ENCODE data around the gene SPATA22.

Gene SPATA22

DNA sequence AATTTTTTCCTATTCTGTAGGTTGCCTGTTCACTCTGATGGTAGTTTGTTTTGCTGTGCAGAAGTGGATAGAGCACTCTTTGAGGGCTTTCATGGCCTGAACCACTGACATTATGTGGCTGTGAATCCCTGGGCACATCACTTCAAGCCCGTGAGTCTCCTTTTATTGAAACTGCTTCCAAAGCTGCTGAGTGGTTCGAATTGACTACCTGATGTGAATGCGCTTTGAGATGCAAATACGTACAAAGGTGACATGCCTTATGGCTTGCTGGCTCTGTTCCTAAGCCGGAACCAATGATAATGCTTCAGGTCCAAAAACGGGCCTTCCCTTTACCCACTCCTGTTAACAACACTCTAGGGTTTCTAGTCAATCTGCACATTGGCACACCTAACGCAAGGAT, 38.5 kb upstream of the SPATA22 start:
- TF ChIP-seq, protein P1, sequence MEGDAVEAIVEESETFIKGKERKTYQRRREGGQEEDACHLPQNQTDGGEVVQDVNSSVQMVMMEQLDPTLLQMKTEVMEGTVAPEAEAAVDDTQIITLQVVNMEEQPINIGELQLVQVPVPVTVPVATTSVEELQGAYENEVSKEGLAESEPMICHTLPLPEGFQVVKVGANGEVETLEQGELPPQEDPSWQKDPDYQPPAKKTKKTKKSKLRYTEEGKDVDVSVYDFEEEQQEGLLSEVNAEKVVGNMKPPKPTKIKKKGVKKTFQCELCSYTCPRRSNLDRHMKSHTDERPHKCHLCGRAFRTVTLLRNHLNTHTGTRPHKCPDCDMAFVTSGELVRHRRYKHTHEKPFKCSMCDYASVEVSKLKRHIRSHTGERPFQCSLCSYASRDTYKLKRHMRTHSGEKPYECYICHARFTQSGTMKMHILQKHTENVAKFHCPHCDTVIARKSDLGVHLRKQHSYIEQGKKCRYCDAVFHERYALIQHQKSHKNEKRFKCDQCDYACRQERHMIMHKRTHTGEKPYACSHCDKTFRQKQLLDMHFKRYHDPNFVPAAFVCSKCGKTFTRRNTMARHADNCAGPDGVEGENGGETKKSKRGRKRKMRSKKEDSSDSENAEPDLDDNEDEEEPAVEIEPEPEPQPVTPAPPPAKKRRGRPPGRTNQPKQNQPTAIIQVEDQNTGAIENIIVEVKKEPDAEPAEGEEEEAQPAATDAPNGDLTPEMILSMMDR (conservative IDR thresholded peaks at IDR 0.05; ENCODE audit: low read depth): no peak
- H3K27ac ChIP-seq: no peak overlapping the region
- ChIA-PET POLR2A (ENCODE audit: low non-redundant PET) (no interaction called here), CTCF (no interaction called here)
- no peak for DNase-seq (ENCODE audit: low spot score)

DNA sequence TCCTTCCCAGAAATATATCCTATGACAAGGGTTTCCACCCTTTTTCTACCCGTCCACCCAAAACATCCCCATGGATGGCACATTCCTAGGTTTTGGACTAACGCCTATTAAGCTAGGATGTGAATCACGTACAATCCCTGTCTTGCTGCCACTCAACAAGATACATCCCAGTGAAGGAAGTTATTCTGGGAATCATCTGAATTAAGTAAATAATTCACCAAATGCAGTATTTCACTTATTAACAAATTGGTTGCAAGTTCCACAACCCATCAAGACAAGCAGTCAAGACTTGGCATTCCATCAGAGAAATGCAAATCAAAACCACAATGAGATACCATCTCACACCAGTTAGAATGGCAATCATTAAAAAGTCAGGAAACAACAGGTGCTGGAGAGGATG, 36.2 kb upstream of the SPATA22 start:
- POLR2A ChIA-PET (ENCODE audit: low non-redundant PET): no interaction called here
- no peak for DNase-seq (ENCODE audit: low spot score)
- H3K27ac ChIP-seq: no peak overlapping the region
- TF ChIP-seq, protein P1 (conservative IDR thresholded peaks at IDR 0.05; ENCODE audit: low read depth): no peak
- CTCF ChIA-PET: no interaction called here

GRCh38 chr17:3507071-3507470, 35.5 kb upstream of the SPATA22 start:
- POLR2A ChIA-PET (ENCODE audit: low non-redundant PET): no interaction called here
- H3K27ac ChIP-seq: no peak overlapping the region
- CTCF ChIA-PET: no interaction called here
- no peak for DNase-seq (ENCODE audit: low spot score)
- TF ChIP-seq, protein P1 (conservative IDR thresholded peaks at IDR 0.05; ENCODE audit: low read depth): no peak

- ChIA-PET POLR2A (ENCODE audit: low non-redundant PET) (no interaction called here), CTCF (no interaction called here)
- no peak overlapping the region for H3K27ac ChIP-seq
- DNase-seq (ENCODE audit: low spot score): no peak
- TF ChIP-seq, protein P1 (conservative IDR thresholded peaks at IDR 0.05; ENCODE audit: low read depth): no peak
These were observed 34.4 kb upstream of the SPATA22 start for GRCh38 chr17:3506054-3506453.

GRCh38 chr17:3505008-3505407, 33.4 kb upstream of the SPATA22 start:
- TF ChIP-seq, protein P1 (conservative IDR thresholded peaks at IDR 0.05; ENCODE audit: low read depth): no peak
- no peak for DNase-seq (ENCODE audit: low spot score)
- ChIA-PET POLR2A (ENCODE audit: low non-redundant PET) (no interaction called here), CTCF (interaction anchor here (0.7 kb wide), 1 partner anchor 143 kb away, joined by 3 read pairs; no protein-coding TSS in a partner anchor)
- H3K27ac ChIP-seq: no peak overlapping the region

DNA sequence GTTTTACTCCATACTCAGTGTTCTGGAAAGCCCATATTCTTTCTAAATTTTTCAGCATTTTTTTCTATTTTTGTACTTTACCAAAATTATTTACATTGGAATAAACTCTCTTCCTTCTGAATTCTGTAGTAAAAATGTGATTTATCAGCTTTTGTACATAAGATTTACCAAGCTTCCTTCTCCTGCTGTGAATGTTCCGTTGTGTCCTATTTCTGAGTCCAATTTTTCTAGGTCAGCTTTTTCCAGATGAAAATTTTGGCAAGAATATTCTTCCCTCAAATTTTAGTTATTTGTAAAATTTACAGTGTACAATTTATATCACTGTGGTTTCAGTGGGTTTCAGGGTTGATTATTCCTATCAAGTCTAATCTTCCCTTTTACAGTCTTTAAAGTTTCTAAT, 31.7 kb upstream of the SPATA22 start:
- no peak overlapping the region for H3K27ac ChIP-seq
- ChIA-PET POLR2A (ENCODE audit: low non-redundant PET) (no interaction called here), CTCF (no interaction called here)
- TF ChIP-seq, protein P1 (conservative IDR thresholded peaks at IDR 0.05; ENCODE audit: low read depth): no peak
- DNase-seq (ENCODE audit: low spot score): no peak

GRCh38 chr17:3502466-3502865, 30.8 kb upstream of the SPATA22 start:
- CTCF ChIA-PET: no interaction called here
- DNase-seq (ENCODE audit: low spot score): no peak
- POLR2A ChIA-PET (ENCODE audit: low non-redundant PET): no interaction called here
- no peak overlapping the region for H3K27ac ChIP-seq
- TF ChIP-seq, protein P1 (conservative IDR thresholded peaks at IDR 0.05; ENCODE audit: low read depth): no peak

Measured in RWPE1 (cell line).